Mammary epithelial cell (primary cell): ENCODE measurements around the gene C1QTNF1.

Source experiments
- CTCF ChIP-seq, 2 donors: IDR thresholded peaks in 1 of 2; conservative IDR thresholded peaks in 1 of 2; 2 replicates each; pipeline ENCODE4 v1.5.1; 2011 to 2012; ENCODE audit warnings: inconsistent platforms in 2 of 2, low read length in 2 of 2, mild to moderate bottlenecking in 2 of 2, control low read depth in 1 of 2, low read depth in 1 of 2; ENCODE audit not compliant: insufficient read depth in 1 of 2; ENCODE audit errors: extremely low read depth in 1 of 2
- EZH2 ChIP-seq: IDR thresholded peaks from 2 replicates; pipeline ENCODE4 v1.6.1; 2012; ENCODE audit warnings: low read length, inconsistent platforms, borderline replicate concordance

- no peak for TF ChIP-seq CTCF (conservative IDR thresholded peaks at IDR 0.05 in 1 of 2, IDR thresholded peaks at IDR 0.05 in 1 of 2; ENCODE audit: extremely low read depth in 1 of 2, insufficient read depth in 1 of 2, low read depth in 1 of 2, low read length in 2 of 2)
- TF ChIP-seq EZH2, result no peak
These were observed 64.5 kb downstream of the C1QTNF1 start for GRCh38 chr17:79088247-79088996.
